NCI-H2081 treated with DMSO at 0.1 percent for 48 hours (cell line): ENCODE measurements around the gene TOB1.

Source experiments
- DNase-seq: peaks from one replicate; lab custom pipeline; 2025; lab: John Stamatoyannopoulos, UW

Gene TOB1

GRCh38 chr17:50866261-50866949 is at the start of gene TOB1:
TSS of gene TOB1 (minus strand) at chr17:50866354. CDS start at chr17:50864017, 2,337 bp downstream.
- DNase-seq, result peak; percentile 92

- DNase-seq, result no peak
These were observed 48.4 kb upstream of the TOB1 start for GRCh38 chr17:50914505-50915063.

- no peak for DNase-seq
These were observed 47.0 kb upstream of the TOB1 start for GRCh38 chr17:50913120-50913519.

GRCh38 chr17:50911890-50912289 is 45.7 kb upstream of the TOB1 start:
- DNase-seq, result no peak

- no peak for DNase-seq
These were observed 45.3 kb upstream of the TOB1 start for GRCh38 chr17:50911450-50911849.

- DNase-seq, result no peak
These were observed 43.8 kb upstream of the TOB1 start for GRCh38 chr17:50909765-50910605.

GRCh38 chr17:50908860-50909764 is 43.0 kb upstream of the TOB1 start:
- DNase-seq, result no peak

- no peak for DNase-seq
These were observed 42.1 kb upstream of the TOB1 start for GRCh38 chr17:50908140-50908859.

GRCh38 chr17:50906443-50906842 is 40.3 kb upstream of the TOB1 start:
- DNase-seq, result no peak

GRCh38 chr17:50905460-50905803 is 39.3 kb upstream of the TOB1 start:
- DNase-seq, result peak; percentile 57

- peak; percentile 86 for DNase-seq
These were observed 38.6 kb upstream of the TOB1 start for GRCh38 chr17:50904518-50905459.

GRCh38 chr17:50903604-50904517 is 37.7 kb upstream of the TOB1 start:
- DNase-seq, result peak; percentile 70

GRCh38 chr17:50902372-50903353 is 36.5 kb upstream of the TOB1 start:
- DNase-seq, result no peak

- DNase-seq, result no peak
These were observed 34.3 kb upstream of the TOB1 start for GRCh38 chr17:50900383-50900892.

- DNase-seq, result no peak
These were observed 33.6 kb upstream of the TOB1 start for GRCh38 chr17:50899559-50900319.

GRCh38 chr17:50899005-50899460 is 32.9 kb upstream of the TOB1 start:
- no peak for DNase-seq
